Measurements from ENCODE around the gene PI16. TPM values are rescaled to one million over a fixed set of nuclear protein-coding genes. Genes with fewer than 3 reads are reported as not detected.

The PI16 gene
- total and polyA plus RNA-seq, 2 experiments from 2014 or later, result 0.50 TPM; not detected in 1

- TF ChIP-seq REST (IDR thresholded peaks at IDR 0.05; ENCODE audit: unreplicated experiment), result no peak
- no peak for TF ChIP-seq STAT1 (IDR thresholded peaks at IDR 0.05; ENCODE audit: unreplicated experiment)
- no peak for TF ChIP-seq ETS1 (IDR thresholded peaks at IDR 0.05)
- no peak for TF ChIP-seq EZH2phosphoT487 (IDR thresholded peaks at IDR 0.05; ENCODE audit: unreplicated experiment)
Measured at GRCh38 chr6:36945301-36945700, 9.2 kb upstream of the PI16 start (continued).

GRCh38 chr6:36946526-36946925, 8.0 kb upstream of the PI16 start:
- H3K4me1 ChIP-seq (ENCODE audit: insufficient read depth), result peaks cover 28% of the 10 kb centered on the region
- no peaks in the 10 kb centered on the region for H3K9me2 ChIP-seq (ENCODE audit: insufficient read depth)
- no peaks in the 10 kb centered on the region for H3K27me3 ChIP-seq (ENCODE audit: insufficient read depth)
- H3K4me3 ChIP-seq, result no peak overlapping the region
- H3K4me3 Mint-ChIP-seq, result no peak overlapping the region
- peaks cover 3% of the 10 kb centered on the region; the same call in 2 of the 3 replicates for H3K9me3 Mint-ChIP-seq
- no peak overlapping the region for H3K4me2 ChIP-seq
- no peak for ATAC-seq
- no peaks in the 10 kb centered on the region for H3K36me3 ChIP-seq (ENCODE audit: insufficient read depth)
- DNase-seq (ENCODE audit: low spot score), result no peak
- H3K27me3 Mint-ChIP-seq (ENCODE audit: insufficient read depth, low read depth, poor library complexity), result no peaks in the 10 kb centered on the region
- no peak overlapping the region for H3K27ac Mint-ChIP-seq
- peaks cover 19% of the 10 kb centered on the region for H3K4me1 Mint-ChIP-seq
- 0 out of 2 replicates have a peak, but pooled peaks cover 3% of the 10 kb centered on the region for H3F3A ChIP-seq (replicated peaks; ENCODE audit: low read depth)
- H3K27ac ChIP-seq (ENCODE audit: low read depth), result no peak overlapping the region
- no peak overlapping the region for H2AFZ ChIP-seq
- no peaks in the 10 kb centered on the region for H3K36me3 Mint-ChIP-seq (ENCODE audit: low read depth)
- no peaks in the 10 kb centered on the region for H4K20me1 ChIP-seq (replicated peaks; ENCODE audit: insufficient read depth)
- H3K79me2 ChIP-seq (replicated peaks; ENCODE audit: insufficient read depth), result no peaks in the 10 kb centered on the region
- no peak for TF ChIP-seq ZNF114 (CRISPR knock-in tag; IDR thresholded peaks at IDR 0.05)
- no peak for TF ChIP-seq CREB1 (CRISPR knock-in tag; IDR thresholded peaks at IDR 0.05; ENCODE audit: low read depth)
- no peak for TF ChIP-seq STAT1 (IDR thresholded peaks at IDR 0.05; ENCODE audit: unreplicated experiment)
- no peak for TF ChIP-seq ETS1 (IDR thresholded peaks at IDR 0.05)
- no peak for TF ChIP-seq EZH2phosphoT487 (IDR thresholded peaks at IDR 0.05; ENCODE audit: unreplicated experiment)
- no peak for TF ChIP-seq NANOG (IDR thresholded peaks at IDR 0.05; ENCODE audit: borderline replicate concordance)
- TF ChIP-seq REST (IDR thresholded peaks at IDR 0.05; ENCODE audit: unreplicated experiment), result no peak
- TF ChIP-seq POLR2AphosphoS5 (IDR thresholded peaks at IDR 0.05; ENCODE audit: low read depth), result no peak
- TF ChIP-seq ZNF462 (CRISPR knock-in tag; IDR thresholded peaks at IDR 0.05), result no peak

Data from GM23338 (cell line).